ENCODE measurements around the gene DDX6.

DDX6 gene

DNA sequence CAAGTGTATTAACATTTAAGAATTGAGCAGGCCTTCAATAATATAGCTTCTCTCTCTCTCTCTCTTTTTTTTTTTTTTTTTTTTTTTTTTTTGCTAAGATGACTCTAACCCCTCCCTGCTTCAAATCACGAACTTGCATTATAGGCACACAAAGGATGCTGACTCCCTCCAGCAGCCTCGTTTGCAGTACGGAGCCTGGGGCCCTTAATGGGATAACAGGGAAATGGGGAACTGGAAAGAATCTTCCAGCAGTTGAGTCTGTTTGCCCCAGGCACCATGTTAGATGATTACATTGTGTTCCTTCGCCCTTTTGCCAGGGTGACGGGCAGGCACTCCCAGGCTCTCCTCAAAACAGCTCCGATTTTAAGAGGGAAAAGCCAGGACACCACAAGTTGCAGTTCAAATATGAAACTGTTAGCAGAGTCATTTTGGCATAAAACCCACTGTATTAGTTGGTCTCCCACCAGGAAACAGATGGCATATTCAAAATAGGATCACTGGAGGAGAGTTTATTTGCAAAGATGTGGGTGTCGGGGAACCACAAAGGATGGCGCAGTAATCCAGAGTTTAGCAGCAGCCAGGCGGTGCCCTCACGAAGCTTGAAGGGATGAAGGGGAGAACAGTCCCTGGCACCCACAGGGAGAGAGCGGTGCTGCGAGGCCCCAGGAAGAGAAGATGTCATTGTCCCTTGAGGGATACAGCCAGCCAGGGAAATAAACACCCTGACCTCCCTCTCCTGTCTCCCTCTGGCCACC, 85.0 kb downstream of the DDX6 start:
- in situ Hi-C loops (cut with HindIII; ENCODE audit: low sequenced_read_pairs), result loop anchor here (25.0 kb wide), 1 partner anchor 231 kb away; the partner anchor contains the start of gene BCL9L

DNA sequence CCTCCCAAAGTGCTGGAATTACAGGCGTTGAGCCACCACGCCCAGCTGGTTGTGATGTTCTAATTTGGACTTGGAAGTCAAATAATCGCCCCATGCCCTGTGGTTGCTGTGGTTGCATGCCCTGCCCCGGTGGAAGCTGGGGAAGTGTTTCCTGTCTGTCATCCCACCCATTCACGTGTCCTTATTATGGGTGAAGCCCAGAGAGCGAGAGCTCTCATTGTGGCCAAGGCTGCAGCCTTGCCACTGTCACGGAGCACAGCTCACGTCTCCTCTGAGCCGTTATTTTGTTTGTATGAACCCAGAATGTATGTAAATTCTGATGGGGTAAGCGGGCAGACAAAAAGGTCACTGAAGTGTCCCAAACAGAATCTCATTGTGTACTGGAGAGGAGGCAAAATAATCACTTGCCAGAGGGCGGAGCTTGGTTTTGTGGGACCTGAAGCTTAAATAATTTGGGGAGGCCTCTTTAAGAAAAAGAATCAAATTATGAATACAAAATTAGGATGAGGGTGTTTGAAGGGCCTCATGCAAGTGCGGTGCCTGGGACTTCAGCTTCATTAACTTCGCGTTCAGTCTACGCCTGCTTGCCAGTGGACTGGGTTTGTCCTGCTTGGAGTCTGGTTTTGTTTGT, 85.7 kb downstream of the DDX6 start:
- in situ Hi-C loops (cut with HindIII; ENCODE audit: low sequenced_read_pairs), result loop anchor here (25.0 kb wide), 1 partner anchor 232 kb away; the partner anchor contains the start of gene BCL9L

GRCh38 chr11:118703563-118704106, 87.3 kb downstream of the DDX6 start:
- in situ Hi-C loops (cut with HindIII; ENCODE audit: low sequenced_read_pairs), result loop anchor here (25.0 kb wide), 1 partner anchor 234 kb away; the partner anchor contains the start of gene BCL9L

GRCh38 chr11:118699506-118700220, 91.3 kb downstream of the DDX6 start:
- in situ Hi-C loops (cut with HindIII; ENCODE audit: low sequenced_read_pairs), result loop anchor here (25.0 kb wide), 1 partner anchor 238 kb away; the partner anchor contains the start of gene BCL9L

All from DLD1 (cell line).